Measurements from ENCODE around the gene SAG.

Gene SAG

GRCh38 chr2:233289648-233290047, 18.0 kb upstream of the SAG start:
- H3K9me3 Mint-ChIP-seq, result no peaks in the 10 kb centered on the region
- no peak for TF ChIP-seq CTCF (IDR thresholded peaks at IDR 0.05; ENCODE audit: unreplicated experiment in 3 of 3)
- no peaks in the 10 kb centered on the region for H3K4me1 Mint-ChIP-seq

GRCh38 chr2:233290051-233290845, 17.4 kb upstream of the SAG start:
- H3K36me3 Mint-ChIP-seq (ENCODE audit: low read depth), result peaks cover 81% of the 10 kb centered on the region
- H3K4me3 Mint-ChIP-seq, result no peak overlapping the region
- no peaks in the 10 kb centered on the region for H3K27me3 Mint-ChIP-seq (ENCODE audit: low read depth)
- H3K27ac Mint-ChIP-seq, result no peak overlapping the region
- H3K4me1 Mint-ChIP-seq, result no peaks in the 10 kb centered on the region
- no peaks in the 10 kb centered on the region for H3K9me3 Mint-ChIP-seq
- no peak for TF ChIP-seq CTCF (IDR thresholded peaks at IDR 0.05; ENCODE audit: unreplicated experiment in 3 of 3)

More at GRCh38 chr2:233289648-233290047, 18.0 kb upstream of the SAG start:
- Mint-ChIP-seq H3K36me3 (ENCODE audit: low read depth) (peaks cover 82% of the 10 kb centered on the region), H3K27me3 (ENCODE audit: low read depth) (no peaks in the 10 kb centered on the region), H3K27ac (no peak overlapping the region), H3K4me3 (no peak overlapping the region)

- H3K4me3 Mint-ChIP-seq, result no peak overlapping the region
- no peak for TF ChIP-seq CTCF (IDR thresholded peaks at IDR 0.05; ENCODE audit: unreplicated experiment in 3 of 3)
- no peaks in the 10 kb centered on the region for H3K9me3 Mint-ChIP-seq
- H3K36me3 Mint-ChIP-seq (ENCODE audit: low read depth), result peaks cover 48% of the 10 kb centered on the region
- H3K4me1 Mint-ChIP-seq, result no peaks in the 10 kb centered on the region
- H3K27me3 Mint-ChIP-seq (ENCODE audit: low read depth), result no peaks in the 10 kb centered on the region
- H3K27ac Mint-ChIP-seq, result no peak overlapping the region
These were observed 11.7 kb upstream of the SAG start for GRCh38 chr2:233295891-233296290.

- H3K4me1 Mint-ChIP-seq, result no peaks in the 10 kb centered on the region
- H3K27me3 Mint-ChIP-seq (ENCODE audit: low read depth), result no peaks in the 10 kb centered on the region
- H3K4me3 Mint-ChIP-seq, result no peak overlapping the region
- no peak for TF ChIP-seq CTCF (IDR thresholded peaks at IDR 0.05; ENCODE audit: unreplicated experiment in 3 of 3)
- no peaks in the 10 kb centered on the region for H3K9me3 Mint-ChIP-seq
- H3K36me3 Mint-ChIP-seq (ENCODE audit: low read depth), result peaks cover 37% of the 10 kb centered on the region
- H3K27ac Mint-ChIP-seq, result no peak overlapping the region
These were observed 10.5 kb upstream of the SAG start for GRCh38 chr2:233297076-233297475.

- no peaks in the 10 kb centered on the region for H3K27me3 Mint-ChIP-seq (ENCODE audit: low read depth)
- no peak overlapping the region for H3K4me3 Mint-ChIP-seq
- H3K27ac Mint-ChIP-seq, result no peak overlapping the region
- H3K4me1 Mint-ChIP-seq, result no peaks in the 10 kb centered on the region
- H3K9me3 Mint-ChIP-seq, result no peaks in the 10 kb centered on the region
- peaks cover 9% of the 10 kb centered on the region for H3K36me3 Mint-ChIP-seq (ENCODE audit: low read depth)
- TF ChIP-seq CTCF (IDR thresholded peaks at IDR 0.05; ENCODE audit: unreplicated experiment in 3 of 3), result no peak
These were observed 7.2 kb upstream of the SAG start for GRCh38 chr2:233300401-233300800.

GRCh38 chr2:233301248-233301647, 6.4 kb upstream of the SAG start:
- Mint-ChIP-seq H3K4me1 (no peaks in the 10 kb centered on the region), H3K36me3 (ENCODE audit: low read depth) (peaks cover 2% of the 10 kb centered on the region), H3K27me3 (ENCODE audit: low read depth) (no peaks in the 10 kb centered on the region), H3K9me3 (no peaks in the 10 kb centered on the region), H3K27ac (no peak overlapping the region), H3K4me3 (no peak overlapping the region)
- no peak for TF ChIP-seq CTCF (IDR thresholded peaks at IDR 0.05; ENCODE audit: unreplicated experiment in 3 of 3)

Data from nephron (organoid).